ENCODE measurements around the gene GRHL3. TPM values are rescaled to one million over a fixed set of nuclear protein-coding genes. Genes with fewer than 3 reads are reported as not detected.
A peak's percentile ranks its signal among the peaks of the same experiment; 100 is the strongest.

GRHL3 gene
- total RNA-seq, 1 donor from 2014 or later: not detected

GRCh38 chr1:24293392-24294227 is 25.5 kb upstream of the GRHL3 start:
- DNase-seq (ENCODE audit: low read depth in 2 of 2): no peak

GRCh38 chr1:24294228-24294672 is 24.9 kb upstream of the GRHL3 start:
- DNase-seq (ENCODE audit: low read depth in 2 of 2): peak in 1 of 2 donors; percentile 44

GRCh38 chr1:24294716-24295371 is 24.3 kb upstream of the GRHL3 start:
- peak in 1 of 2 donors; percentile 49 for DNase-seq (ENCODE audit: low read depth in 2 of 2)

GRCh38 chr1:24295535-24295934 is 23.6 kb upstream of the GRHL3 start:
- no peak for DNase-seq (ENCODE audit: low read depth in 2 of 2)

GRCh38 chr1:24297187-24297851 is 21.8 kb upstream of the GRHL3 start:
- DNase-seq (ENCODE audit: low read depth in 2 of 2): no peak

GRCh38 chr1:24297852-24298232 is 21.3 kb upstream of the GRHL3 start:
- no peak for DNase-seq (ENCODE audit: low read depth in 2 of 2)

- no peak for DNase-seq (ENCODE audit: low read depth in 2 of 2)
Measured at GRCh38 chr1:24298606-24299005, 20.6 kb upstream of the GRHL3 start.

- no peak for DNase-seq (ENCODE audit: low read depth in 2 of 2)
Measured at GRCh38 chr1:24299901-24300300, 19.3 kb upstream of the GRHL3 start.

GRCh38 chr1:24300971-24301784 is 18.0 kb upstream of the GRHL3 start:
- no peak for DNase-seq (ENCODE audit: low read depth in 2 of 2)

- no peak for DNase-seq (ENCODE audit: low read depth in 2 of 2)
Measured at GRCh38 chr1:24301785-24302175, 17.4 kb upstream of the GRHL3 start.

GRCh38 chr1:24302209-24302611 is 16.9 kb upstream of the GRHL3 start:
- no peak for DNase-seq (ENCODE audit: low read depth in 2 of 2)

- no peak for DNase-seq (ENCODE audit: low read depth in 2 of 2)
Measured at GRCh38 chr1:24303600-24303999, 15.6 kb upstream of the GRHL3 start.

GRCh38 chr1:24304763-24305162 is 14.4 kb upstream of the GRHL3 start:
- DNase-seq (ENCODE audit: low read depth in 2 of 2): no peak

GRCh38 chr1:24308365-24309015 is 10.7 kb upstream of the GRHL3 start:
- no peak for DNase-seq (ENCODE audit: low read depth in 2 of 2)

- no peak for DNase-seq (ENCODE audit: low read depth in 2 of 2)
Measured at GRCh38 chr1:24309762-24310485, 9.2 kb upstream of the GRHL3 start.

GRCh38 chr1:24311234-24311633 is 7.9 kb upstream of the GRHL3 start:
- no peak for DNase-seq (ENCODE audit: low read depth in 2 of 2)

GRCh38 chr1:24311741-24312140 is 7.4 kb upstream of the GRHL3 start:
- DNase-seq (ENCODE audit: low read depth in 2 of 2): no peak

GRCh38 chr1:24315391-24315790 is 3.8 kb upstream of the GRHL3 start:
- no peak for DNase-seq (ENCODE audit: low read depth in 2 of 2)

- no peak for DNase-seq (ENCODE audit: low read depth in 2 of 2)
Measured at GRCh38 chr1:24316645-24317044, 2.5 kb upstream of the GRHL3 start.

GRCh38 chr1:24317081-24317480 is 2.1 kb upstream of the GRHL3 start:
- DNase-seq (ENCODE audit: low read depth in 2 of 2): no peak
